GM12891 (cell line): ENCODE data around the gene CPNE1.

ENCODE experiments used
- POLR2A ChIP-seq: IDR thresholded peaks from 2 replicates; pipeline ENCODE4 v1.6.1; 2011; ENCODE audit warnings: low read depth, low read length, control low read depth
- POLR2AphosphoS5 ChIP-seq: IDR thresholded peaks from 2 replicates; pipeline ENCODE4 v1.6.1; 2011; ENCODE audit warnings: low read depth, low read length, control low read depth
- POU2F2 ChIP-seq: IDR thresholded peaks from 2 replicates; pipeline ENCODE4 v1.6.1; 2011; ENCODE audit warnings: low read depth, mild to moderate bottlenecking, control low read depth, low read length, moderate library complexity
- TAF1 ChIP-seq: IDR thresholded peaks from 2 replicates; pipeline ENCODE4 v1.6.1; 2011; ENCODE audit warnings: low read depth, low read length, control low read depth

DNA sequence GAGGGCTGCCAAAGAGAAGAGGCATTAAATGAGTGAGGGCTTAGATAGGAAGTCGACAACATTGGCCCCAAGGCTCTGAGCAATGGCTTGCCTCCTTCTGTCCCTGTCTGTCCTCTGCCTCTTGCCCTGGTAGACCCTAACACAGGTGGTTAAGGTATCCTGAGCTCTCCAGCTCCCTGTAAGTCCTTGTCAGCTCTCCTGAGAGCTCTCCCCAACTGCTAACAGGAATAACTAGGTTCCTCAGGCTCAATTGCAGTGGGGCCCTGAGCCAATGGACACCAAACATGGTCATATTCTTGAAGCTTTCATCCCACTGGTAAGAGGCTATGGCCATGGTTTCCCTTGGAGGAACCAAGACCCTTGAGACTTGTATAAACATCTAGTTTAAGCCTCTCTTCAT is 5.0 kb upstream of the CPNE1 start:
- TF ChIP-seq POLR2A, result no peak
- no peak for TF ChIP-seq POLR2AphosphoS5
- no peak for TF ChIP-seq TAF1
- TF ChIP-seq POU2F2, result no peak
